Ramos (cell line): ENCODE measurements around the gene PFKFB3.
"Not testable (repeated sequence)": the region's sequence is repeated elsewhere in the genome, so short reads cannot be mapped to it uniquely, and the experiment has no call there.

ENCODE experiments used
- in situ Hi-C: fragments of 300-500 bp; cut with MboI; formaldehyde crosslinking; loops from one replicate; pipeline ENCODE4 v1.14.3; 2022; ENCODE audit warnings: low sequenced_read_pairs; ENCODE audit not compliant: unreplicated experiment

The PFKFB3 gene

DNA sequence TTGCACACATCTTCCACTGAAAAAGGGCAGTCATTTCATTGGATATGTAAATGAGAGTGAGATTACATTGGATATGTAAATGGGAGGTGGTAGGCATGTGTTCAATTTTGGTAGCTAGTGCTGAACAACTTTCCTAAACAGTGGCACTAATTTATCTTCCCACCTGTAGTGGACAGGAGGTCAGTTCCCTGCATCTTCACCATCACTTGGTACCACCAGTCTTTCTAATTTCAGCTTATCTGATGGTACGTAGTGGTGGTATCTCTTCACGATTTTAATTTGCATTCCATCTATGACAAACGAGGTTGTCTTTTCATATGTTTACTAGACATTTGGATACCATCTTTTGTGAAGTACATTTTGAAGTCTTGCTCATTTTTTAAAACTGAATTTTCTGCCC lies 58.1 kb downstream of the PFKFB3 start:
- in situ Hi-C loops, result no loop called here

DNA sequence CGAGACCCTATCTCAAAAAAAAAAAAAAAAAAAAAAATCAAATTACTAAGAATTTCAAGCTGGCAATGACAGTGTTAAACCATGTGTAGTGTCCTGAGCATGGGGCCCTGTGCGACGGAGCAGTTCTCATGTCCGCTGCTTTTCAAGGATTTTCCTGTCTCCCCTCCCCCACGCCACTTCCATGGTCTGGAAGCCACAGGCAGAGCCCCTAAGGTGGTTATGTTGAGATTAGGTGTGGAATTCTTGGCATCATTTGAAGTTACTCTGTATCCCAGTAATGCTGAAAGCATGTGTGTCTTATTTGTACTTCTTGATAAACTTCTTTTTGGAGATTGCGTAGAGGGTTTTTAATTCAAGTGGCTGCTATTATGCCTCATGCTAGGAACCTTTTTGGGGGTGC lies 65.2 kb downstream of the PFKFB3 start:
- in situ Hi-C loops, result no loop called here

DNA sequence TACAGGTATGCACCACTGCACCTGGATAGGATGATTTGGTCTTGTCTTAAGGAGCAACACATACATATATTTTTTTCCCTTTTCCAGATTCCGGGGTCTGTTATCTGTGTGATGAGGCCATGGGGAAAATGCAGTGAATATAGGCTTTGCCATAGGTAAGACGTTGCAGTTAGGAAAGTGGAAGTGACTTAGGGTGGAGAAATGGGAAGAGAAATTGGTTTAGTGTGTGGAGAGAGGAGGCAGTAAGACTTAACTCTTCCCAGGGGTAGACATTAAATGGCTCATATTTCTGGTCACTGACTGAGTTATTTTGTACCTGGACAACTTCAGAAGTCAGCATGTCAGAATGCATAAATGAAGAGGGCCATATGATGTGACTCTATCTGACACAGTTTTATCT lies 66.7 kb downstream of the PFKFB3 start:
- in situ Hi-C loops, result no loop called here

DNA sequence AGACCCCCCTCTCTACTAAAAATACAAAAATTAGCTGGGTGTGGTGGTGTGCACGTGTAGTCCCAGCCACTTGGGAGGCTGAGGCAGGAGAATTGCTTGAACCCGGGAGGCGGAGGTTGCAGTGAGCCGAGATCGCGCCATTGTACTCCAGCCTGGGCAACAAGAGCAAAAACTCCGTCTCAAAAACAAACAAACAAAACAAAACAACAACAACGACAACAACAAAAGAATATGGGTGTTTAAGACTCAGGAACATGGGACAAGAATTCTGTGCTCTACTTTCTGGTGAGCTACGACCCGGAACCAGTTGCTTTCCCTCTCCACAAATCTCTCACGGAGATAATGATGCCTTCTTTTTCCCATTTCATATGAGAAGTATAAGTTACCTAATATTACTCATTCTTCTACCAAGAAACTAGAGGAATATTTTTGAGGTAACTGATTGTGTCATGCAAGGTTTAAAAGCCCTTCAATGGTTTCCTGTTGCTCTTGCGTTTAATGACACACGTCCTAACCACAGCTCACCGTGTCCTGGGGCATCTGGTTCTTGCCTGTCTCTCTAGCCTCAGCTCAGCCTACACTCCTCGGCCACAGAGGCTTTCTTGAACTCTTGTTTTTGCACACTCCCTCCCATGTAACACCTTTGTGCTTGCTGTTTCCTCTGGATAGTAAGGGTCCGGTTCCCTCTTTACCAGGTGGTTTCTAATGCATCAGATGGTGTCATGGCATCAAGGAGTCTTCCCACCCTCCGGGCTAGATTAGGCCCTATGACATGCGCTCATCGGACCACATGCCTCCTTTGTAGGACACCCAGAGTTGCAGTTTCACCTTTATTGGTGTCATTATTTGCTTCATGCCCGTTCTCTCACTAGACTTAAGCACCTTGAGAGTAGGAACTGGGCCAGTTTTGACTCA lies 67.5 kb downstream of the PFKFB3 start:
- in situ Hi-C loops, result no loop called here

DNA sequence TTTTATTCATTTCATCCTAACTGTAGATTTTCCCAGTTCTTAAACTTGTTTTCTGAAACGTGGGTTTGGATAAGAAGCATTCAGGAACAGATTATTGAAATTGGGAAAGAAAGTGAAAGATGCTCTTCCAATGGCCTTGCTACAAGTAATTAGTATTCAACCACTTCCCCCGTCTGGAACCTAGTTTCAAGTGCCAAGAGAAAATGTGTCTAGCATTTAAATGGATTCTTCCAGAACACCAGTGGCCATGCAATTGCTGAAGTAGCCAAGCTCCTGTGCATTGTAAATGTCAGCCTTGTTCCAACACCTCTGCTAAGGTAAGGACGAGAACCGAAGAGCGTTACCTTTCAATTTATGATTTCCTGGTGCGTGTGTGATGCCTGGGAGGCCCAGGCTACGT lies 68.2 kb downstream of the PFKFB3 start:
- in situ Hi-C loops, result no loop called here

DNA sequence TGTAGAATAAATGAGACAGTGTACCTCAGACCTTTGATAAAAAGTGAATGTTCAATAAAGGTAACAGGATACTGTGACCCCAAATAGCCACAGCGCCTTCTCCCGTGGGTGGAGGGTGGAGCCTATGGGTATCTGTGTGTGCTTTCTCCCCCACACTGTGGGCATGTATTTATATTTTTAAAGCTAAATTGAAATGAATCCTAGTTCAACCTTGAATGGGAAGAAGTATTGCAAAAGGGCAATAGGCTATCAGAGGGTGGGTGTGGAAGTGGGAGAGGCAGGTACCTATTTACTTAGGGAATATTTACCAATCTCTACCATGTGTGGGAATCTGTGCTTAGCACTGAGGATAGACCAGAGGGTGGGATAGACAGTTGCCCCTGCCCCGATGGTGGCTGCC lies 68.9 kb downstream of the PFKFB3 start:
- in situ Hi-C loops, result no loop called here

DNA sequence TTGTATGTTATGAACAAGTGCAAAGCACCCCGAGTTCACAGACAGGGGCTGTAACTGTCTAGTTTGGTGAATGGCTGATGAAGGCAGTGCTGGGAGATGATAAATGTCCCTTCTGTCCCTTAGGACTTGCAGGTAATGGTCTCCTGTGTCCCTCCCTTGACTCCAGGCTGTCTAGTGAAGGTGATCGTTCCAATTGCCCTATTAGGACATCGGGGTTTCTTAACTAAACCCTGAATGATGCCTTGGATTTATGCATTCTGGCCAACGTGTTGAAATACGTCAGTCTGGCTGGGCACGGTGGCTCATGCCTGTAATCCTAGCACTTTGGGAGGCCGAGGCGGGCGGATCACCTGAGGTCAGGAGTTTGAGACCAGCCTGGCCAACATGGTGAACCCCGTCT lies 69.4 kb downstream of the PFKFB3 start:
- in situ Hi-C loops, result no loop called here

DNA sequence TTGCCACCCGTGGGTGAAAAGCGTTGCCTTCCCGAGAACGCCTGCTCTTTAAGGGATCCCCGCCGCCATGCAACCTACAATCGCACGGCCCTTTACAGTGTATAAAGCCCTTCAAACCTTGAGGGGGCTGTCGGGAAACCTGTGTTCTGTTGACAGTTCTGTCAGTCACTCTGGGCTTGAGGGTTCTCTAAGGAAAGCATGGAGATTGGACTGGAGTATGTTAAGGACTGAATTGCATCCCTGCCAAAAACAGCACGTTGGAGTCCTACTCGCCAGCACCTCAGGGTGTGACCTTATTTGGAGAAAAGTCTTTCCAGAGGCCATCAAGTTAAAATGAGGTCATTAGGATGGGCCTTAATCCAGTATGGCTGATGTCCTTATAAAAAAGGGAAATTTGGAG lies 70.6 kb downstream of the PFKFB3 start:
- in situ Hi-C loops, result no loop called here

DNA sequence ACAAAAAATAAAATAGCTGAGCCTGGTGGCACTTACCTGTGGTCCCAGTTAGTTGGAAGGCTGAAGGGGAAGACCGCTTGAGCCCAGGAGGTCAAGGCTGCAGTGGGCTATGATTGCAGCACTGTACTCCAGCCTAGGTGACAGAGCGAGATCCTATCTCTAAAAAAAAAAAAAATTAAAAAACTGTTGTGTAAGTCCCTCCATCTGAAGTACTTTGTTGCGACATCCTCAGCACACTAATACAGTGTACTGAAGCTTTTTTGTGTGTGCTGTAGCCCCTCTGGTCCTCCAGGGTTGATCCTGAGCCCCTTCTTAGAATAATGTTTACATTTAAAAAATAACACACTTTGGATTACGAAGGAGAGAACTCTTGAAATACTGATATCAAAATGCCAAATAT lies 71.3 kb downstream of the PFKFB3 start:
- in situ Hi-C loops, result no loop called here

DNA sequence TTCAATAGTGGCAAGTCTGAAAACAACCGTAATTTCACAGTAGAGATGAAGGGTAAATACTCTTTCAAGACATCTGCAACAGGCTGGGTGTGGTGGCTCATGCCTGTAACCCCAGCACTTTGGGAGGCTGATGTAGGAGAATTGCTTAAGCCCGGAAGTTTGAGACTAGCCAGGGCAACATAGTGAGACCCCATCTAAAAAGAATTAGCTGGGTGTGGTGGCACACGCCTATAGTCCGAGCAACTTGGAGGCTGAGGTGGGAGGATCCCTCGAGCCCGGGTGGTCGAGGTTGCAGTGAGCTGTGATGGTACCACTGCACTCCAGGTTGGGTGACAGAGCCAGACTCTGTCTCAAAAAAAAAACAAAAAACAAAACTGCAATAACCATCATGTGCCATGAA lies 71.8 kb downstream of the PFKFB3 start:
- in situ Hi-C loops, result no loop called here

DNA sequence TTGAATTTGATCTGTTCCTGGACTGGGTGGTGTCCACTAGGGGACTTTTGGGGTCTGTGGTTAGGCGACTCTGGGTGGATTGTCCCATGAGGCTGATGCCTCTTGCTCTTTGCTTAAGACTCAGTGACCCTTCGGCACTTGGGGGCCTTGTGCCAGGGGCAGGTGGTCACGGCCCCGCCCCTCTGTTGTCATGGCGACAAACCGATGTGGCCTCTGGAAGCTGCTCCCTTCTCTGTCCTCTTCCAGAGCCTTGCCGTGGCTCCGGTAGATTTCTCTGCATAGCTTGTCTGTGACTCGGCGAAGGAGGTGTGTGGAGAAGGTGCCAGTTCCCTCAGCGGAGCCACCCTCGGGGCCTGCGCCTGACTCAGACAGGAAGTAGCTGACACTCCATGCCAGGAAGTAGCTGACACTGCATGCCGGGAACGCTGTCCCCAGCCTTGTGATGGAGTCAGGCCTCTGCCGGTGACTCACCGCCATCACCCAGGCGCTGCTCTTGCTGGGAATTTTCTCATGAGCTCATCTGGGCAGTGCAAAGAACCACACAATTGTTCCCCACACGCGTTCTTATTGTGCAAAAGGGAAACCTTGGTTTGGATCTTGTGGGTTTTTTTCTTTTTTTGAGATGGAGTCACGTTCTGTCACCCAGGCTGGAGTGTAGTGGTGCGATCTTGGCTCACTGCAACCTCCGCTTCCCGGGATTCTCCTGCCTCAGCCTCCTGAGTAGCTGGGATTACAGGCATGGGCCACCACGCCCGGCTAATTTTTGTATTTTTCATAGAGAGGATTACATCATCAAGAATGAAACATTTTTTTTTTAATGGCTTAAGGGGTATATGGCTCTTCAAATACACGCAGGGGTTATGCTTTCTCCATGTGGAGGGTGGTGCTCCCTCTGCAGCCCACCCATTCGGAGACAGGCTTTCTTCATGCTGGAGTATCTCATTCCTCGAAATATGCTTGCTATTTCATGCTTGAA lies 72.6 kb downstream of the PFKFB3 start:
- in situ Hi-C loops, result no loop called here

DNA sequence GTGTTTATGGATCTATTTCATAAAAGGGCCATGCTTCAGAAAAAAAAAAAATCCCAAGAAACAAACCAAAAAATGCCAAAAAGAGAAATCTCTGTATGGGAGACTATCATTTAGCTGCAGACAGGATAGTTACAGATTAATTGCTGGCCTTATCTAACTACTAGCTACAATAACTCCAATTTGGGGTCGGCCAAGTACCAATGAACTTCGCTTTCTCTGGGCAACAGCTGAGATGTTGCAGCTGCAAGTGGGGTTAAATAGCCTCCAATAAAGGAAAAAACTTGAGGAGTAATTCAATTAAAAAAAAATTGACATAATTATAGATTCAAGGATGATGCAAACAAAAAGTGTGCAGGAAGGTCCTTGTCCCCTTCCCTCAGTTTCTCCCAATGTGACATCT lies 73.6 kb downstream of the PFKFB3 start:
- in situ Hi-C loops, result no loop called here

DNA sequence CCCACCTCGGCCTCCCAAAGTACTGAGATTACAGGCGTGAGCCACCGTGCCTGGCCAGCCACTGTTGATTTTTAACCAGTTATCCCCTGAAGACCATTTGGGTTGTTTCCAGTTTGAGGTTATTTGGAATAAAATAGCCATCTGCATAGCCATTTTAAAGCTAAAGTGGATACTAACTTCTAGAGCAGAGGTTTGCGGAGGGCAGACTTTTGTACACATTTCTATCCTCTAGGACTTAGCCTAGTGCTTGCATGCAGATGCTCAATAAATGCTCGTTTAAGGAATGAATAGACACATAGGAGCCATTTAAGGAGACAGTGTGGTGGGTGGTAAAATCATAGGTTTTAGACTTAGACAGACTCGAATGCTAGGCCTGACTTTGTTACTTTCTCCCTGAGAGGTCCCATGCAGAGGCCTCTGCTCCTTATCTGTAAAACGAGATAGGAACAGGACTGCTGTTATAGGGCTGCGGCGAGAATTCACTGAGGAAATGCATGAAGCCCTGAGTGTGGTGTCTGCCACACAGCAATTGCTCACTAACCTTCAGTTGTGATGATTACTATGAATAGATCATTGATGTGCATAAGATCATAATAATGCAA lies 75.9 kb downstream of the PFKFB3 start:
- in situ Hi-C loops, result no loop called here

DNA sequence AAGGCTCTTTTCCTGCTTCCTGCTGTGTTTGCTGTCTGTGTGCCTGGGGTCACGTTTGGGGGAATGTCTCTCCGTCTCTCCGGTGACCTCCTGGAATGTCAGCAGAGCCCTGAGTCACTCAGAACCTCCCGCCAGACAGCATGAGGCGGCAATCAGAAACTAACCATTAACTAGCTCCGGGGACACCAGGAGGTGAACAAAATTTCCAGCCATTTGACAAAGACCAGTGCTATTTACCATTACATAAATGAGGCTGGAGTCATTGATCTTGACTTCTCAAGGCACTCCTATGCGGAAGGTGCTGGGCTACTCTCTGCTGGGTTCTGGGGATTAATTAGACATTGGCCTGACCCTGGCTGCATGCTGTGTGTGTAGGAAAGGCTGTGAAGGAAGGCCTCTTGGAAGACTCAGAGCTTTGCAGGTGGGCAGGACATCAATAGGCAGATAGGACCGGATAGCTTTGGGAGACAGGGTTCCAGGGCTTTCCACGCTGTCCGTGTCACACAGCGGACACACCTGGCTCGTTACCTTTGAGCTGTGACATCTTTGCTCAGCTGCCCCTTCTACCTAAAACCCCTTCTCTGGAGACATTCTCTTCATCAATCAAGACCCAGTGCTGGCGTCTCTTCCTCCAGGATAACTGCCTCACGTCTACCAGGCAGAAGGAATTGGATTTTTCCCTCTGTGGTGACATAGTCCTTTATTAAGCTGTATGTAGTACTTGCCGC lies 77.0 kb downstream of the PFKFB3 start:
- in situ Hi-C loops, result no loop called here

DNA sequence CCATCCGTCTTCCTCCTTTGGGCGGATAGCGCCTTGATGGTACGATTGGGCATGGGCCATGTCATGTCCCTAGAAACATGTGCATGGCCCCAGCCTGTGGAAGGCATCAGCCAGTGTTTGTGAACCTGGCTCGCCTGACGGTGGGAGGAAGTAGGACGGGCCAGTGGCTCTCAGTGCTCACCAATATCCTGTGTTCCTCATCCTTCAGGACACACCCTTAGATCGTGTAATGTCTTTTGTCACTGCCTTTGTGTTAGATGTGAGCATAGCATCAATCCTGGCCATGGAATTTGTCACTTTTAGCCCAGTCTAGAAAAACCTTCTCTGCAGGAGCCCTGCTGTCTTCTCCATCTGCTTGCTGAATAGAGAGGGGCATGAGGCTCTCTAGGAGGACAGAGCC lies 77.6 kb downstream of the PFKFB3 start:
- in situ Hi-C loops, result no loop called here

DNA sequence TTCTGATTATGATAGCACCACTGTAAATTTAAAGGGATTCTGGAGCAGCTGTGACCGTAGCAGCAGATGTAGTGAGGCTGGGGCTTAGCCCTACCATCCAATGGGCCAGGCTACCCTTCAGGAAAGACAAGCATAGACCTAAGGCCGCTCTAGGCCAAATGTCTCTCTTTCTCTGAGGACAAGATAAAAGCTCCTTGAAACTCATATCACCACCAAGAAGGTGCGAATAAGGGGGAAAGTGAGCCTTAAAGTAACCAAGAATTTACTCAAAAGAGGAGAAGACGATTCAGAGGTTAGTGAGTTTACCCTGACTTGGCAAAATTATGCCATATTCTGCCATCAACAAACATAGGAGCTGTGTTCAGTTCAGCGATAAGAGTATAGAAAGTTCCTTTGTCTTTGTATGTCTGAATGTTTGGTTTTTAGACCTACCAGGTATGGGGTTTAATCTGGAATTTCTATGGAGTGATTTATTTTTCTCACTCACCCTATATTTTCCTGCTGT lies 79.8 kb downstream of the PFKFB3 start:
- in situ Hi-C loops, result no loop called here

DNA sequence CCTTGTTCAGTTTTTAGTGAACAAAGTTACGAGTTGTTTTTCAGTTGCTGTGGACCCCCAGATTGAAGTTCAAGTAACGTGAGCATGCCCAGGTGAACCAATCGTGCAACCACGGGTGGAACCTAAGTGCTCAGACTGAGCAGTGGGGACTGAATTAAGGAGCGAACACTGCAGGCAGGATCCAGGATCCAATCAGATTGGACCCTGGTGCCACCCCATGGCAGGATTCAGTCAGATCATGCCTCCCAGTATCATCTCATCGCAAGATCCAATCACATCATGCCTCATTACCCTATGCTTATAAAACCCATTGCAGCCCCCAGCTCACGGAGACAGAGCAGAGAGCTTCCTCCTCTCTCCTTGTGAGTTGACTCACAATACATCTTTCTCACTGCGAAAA lies 80.9 kb downstream of the PFKFB3 start:
- in situ Hi-C loops, result no loop called here

DNA sequence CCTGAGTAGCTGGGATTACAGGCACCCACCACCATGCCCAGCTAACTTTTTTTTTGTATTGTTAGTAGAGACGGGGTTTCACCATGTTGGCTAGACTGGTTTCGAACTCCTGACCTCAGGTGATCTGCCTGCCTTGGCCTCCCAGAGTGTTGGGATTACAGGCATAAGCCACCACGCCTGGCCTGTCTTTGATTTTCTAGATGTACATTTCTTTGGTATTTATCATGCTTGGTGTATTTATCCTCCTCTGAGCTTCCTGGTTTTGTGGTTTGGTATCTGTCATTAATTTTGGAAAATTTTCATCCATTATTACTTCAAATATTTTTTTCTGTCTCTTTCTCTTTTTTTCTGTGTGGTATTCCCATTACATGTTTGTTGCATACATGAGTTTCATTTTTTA lies 87.9 kb downstream of the PFKFB3 start:
- in situ Hi-C loops, result not testable (repeated sequence)

DNA sequence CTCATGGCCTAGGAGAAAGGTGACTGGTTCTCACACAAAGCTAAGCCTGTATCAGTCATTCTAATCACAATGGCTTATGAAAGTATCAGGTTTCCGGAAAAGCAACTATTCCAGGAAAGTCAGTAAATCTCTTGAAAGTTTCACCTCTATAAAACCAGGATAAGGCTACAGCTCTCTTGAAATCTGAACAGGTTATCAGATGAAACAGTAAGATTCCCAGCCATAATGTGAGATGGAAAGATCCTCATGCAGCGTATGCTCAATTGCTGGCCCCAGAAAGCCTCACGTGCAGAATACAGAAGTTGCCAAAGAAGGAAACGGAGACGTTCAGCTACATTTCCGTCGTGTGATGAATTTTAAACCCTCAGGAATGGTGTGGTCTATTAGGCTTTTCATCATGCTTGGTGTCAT lies 90.0 kb downstream of the PFKFB3 start:
- in situ Hi-C loops, result no loop called here

DNA sequence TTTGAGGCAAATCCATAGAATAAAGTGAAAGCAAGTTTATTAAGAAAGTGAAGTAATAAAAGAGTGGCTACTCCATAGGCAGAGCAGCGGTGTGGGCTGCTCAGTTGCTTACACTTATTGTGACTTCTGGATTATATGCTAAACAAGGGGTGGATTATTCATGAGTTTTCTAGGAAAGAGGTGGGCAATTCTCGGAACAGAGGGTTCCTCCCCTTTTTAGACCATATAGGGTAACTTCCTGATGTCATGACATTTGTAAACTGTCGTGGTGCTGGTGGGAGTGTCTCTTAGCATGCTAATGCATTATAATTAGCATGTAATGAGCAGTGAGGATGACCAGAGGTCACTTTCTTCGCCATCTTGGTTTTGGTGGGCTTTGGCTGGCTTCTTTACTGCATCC lies 93.7 kb downstream of the PFKFB3 start:
- in situ Hi-C loops, result not testable (repeated sequence)
